SU-DHL-6 (cell line): ENCODE measurements around the gene CTSS.

ENCODE experiments used
- H2AFZ ChIP-seq: fragments of 200-600 bp; sonication (generic); 2 replicates; pipeline ENCODE4 v1.6.1; 2014; ENCODE audit warnings: low read depth, mild to moderate bottlenecking, moderate library complexity, mixed read lengths, antibody characterized with exemption, low read length; ENCODE audit not compliant: severe bottlenecking
- H3F3A ChIP-seq: fragments of 200-600 bp; shearing (Covaris generic); 2 replicates; pipeline ENCODE4 v1.6.0; 2016; ENCODE audit warnings: antibody characterized with exemption, mild to moderate bottlenecking; ENCODE audit not compliant: insufficient read depth
- H3K27ac ChIP-seq: fragments of 200-600 bp; sonication (generic); 2 replicates; pipeline ENCODE4 v1.5.1; 2016; ENCODE audit warnings: low read depth, mild to moderate bottlenecking, low read length, moderate library complexity, mixed read lengths
- H3K27me3 ChIP-seq: fragments of 200-600 bp; sonication (generic), shearing (Covaris generic); 2 replicates; pipeline ENCODE4 v1.6.0; 2014; ENCODE audit warnings: mild to moderate bottlenecking, low read length
- H3K36me3 ChIP-seq: fragments of 200-600 bp; sonication (generic); 2 replicates; pipeline ENCODE4 v1.6.1; 2014; ENCODE audit warnings: mild to moderate bottlenecking, low read length, mixed read lengths
- H3K4me2 ChIP-seq: fragments of 300-600, 200-600 bp; shearing (Covaris generic), sonication (generic); 2 replicates; pipeline ENCODE4 v1.6.0; 2014; ENCODE audit warnings: low read length, low read depth, mild to moderate bottlenecking; ENCODE audit not compliant: poor library complexity, severe bottlenecking
- H3K4me3 ChIP-seq: fragments of 200-600 bp; sonication (generic); 2 replicates; pipeline ENCODE4 v1.5.1; 2014; ENCODE audit warnings: antibody characterized with exemption, low read length, mild to moderate bottlenecking, mixed read lengths; ENCODE audit not compliant: insufficient read depth, poor library complexity, severe bottlenecking
- H3K79me2 ChIP-seq: fragments of 200-600 bp; sonication (generic); 2 replicates; pipeline ENCODE4 v1.6.1; 2014; ENCODE audit warnings: mild to moderate bottlenecking, low read length, moderate library complexity; ENCODE audit not compliant: insufficient read depth
- H3K9ac ChIP-seq: fragments of 200-600 bp; sonication (generic); 2 replicates; pipeline ENCODE4 v1.7.0; 2014; ENCODE audit warnings: mild to moderate bottlenecking, low read length
- H3K9me2 ChIP-seq: fragments of 200-600 bp; sonication (generic); replicated peaks from 2 replicates; pipeline ENCODE4 v1.6.1; 2014; ENCODE audit warnings: low read length; ENCODE audit not compliant: insufficient read depth
- H3K9me3 ChIP-seq: fragments of 200-600 bp; sonication (generic); 2 replicates; pipeline ENCODE4 v1.6.1; 2014; ENCODE audit warnings: low read length, mixed read lengths; ENCODE audit not compliant: insufficient read depth
- H4K20me1 ChIP-seq: fragments of 200-600 bp; sonication (generic); 2 replicates; pipeline ENCODE4 v1.6.1; 2014; ENCODE audit warnings: low read depth, mild to moderate bottlenecking, antibody characterized with exemption, low read length, moderate library complexity, mixed read lengths
- EZH2phosphoT487 ChIP-seq: fragments of 200-600 bp; sonication (generic), shearing (Covaris generic); conservative IDR thresholded peaks from 2 replicates; pipeline ENCODE4 v1.6.1; 2018; ENCODE audit warnings: mild to moderate bottlenecking, antibody characterized with exemption, low read length, moderate library complexity, mixed read lengths
- TF ChIP-seq, protein P1 (sequence below): fragments of 200-600 bp; sonication (generic); IDR thresholded peaks from one replicate; pipeline ENCODE4 v1.5.1; 2017; ENCODE audit warnings: antibody characterized with exemption, mild to moderate bottlenecking, low read length, moderate library complexity; ENCODE audit not compliant: insufficient read depth, poor library complexity, severe bottlenecking

The CTSS gene

DNA sequence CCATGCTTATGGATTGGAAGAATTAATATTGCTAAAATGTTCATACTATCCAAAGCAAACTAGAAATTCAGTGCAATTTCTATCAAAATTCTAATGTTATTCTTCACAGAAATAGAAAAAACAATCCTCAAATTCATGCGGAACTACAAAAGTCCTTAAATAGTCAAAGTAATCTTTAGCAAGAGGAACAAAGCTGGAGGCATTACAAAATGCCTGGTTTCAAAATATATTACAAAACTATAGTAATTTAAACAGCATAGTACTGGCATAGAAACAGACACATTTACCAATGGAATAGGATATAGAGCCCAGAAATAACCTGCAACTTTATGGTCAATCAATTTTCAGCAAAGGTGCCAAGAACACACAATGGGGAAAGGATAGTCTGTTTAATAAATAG, 3.8 kb downstream of the CTSS start:
- H3K79me2 ChIP-seq, result peaks cover 66% of the 10 kb centered on the region
- H3K9ac ChIP-seq, result no peak overlapping the region
- TF ChIP-seq, protein P1, sequence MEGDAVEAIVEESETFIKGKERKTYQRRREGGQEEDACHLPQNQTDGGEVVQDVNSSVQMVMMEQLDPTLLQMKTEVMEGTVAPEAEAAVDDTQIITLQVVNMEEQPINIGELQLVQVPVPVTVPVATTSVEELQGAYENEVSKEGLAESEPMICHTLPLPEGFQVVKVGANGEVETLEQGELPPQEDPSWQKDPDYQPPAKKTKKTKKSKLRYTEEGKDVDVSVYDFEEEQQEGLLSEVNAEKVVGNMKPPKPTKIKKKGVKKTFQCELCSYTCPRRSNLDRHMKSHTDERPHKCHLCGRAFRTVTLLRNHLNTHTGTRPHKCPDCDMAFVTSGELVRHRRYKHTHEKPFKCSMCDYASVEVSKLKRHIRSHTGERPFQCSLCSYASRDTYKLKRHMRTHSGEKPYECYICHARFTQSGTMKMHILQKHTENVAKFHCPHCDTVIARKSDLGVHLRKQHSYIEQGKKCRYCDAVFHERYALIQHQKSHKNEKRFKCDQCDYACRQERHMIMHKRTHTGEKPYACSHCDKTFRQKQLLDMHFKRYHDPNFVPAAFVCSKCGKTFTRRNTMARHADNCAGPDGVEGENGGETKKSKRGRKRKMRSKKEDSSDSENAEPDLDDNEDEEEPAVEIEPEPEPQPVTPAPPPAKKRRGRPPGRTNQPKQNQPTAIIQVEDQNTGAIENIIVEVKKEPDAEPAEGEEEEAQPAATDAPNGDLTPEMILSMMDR, result no peak
- no peak for TF ChIP-seq EZH2phosphoT487
- H3K4me3 ChIP-seq, result no peak overlapping the region
- H3K9me2 ChIP-seq, result no peaks in the 10 kb centered on the region
- H3F3A ChIP-seq, result peaks cover 4% of the 10 kb centered on the region; the same call in 1 of the 2 replicates
- H4K20me1 ChIP-seq, result no peaks in the 10 kb centered on the region
- peaks cover 20% of the 10 kb centered on the region; the same call in 1 of the 2 replicates for H3K36me3 ChIP-seq
- H3K9me3 ChIP-seq, result no peaks in the 10 kb centered on the region
- H3K4me2 ChIP-seq, result no peak overlapping the region
- no peaks in the 10 kb centered on the region for H3K27me3 ChIP-seq
- no peak overlapping the region for H2AFZ ChIP-seq
- no peak overlapping the region for H3K27ac ChIP-seq

DNA sequence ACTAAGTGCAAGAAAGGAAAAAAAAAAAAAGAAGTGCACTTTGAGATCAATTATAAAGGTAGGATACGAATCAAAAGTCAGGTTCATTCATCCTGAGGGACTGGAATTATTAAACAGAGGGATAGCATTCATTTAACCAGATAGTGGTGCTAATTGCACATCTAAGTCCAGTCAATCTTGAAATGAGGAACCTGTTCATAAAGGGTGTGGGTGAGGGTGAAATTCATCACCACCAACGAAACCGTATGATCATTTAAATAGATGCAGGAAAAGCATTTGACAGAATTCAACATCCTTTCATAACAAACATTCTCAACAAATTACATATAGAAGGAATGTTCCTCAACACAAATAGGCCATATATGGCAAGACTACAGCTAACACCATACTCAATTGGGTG, 5.6 kb downstream of the CTSS start:
- peaks cover 60% of the 10 kb centered on the region for H3K79me2 ChIP-seq
- no peak overlapping the region for H3K27ac ChIP-seq
- no peaks in the 10 kb centered on the region for H3K9me2 ChIP-seq
- H3F3A ChIP-seq, result 0 out of 2 replicates have a peak, but pooled peaks cover 4% of the 10 kb centered on the region
- no peaks in the 10 kb centered on the region for H4K20me1 ChIP-seq
- H3K9ac ChIP-seq, result no peak overlapping the region
- H2AFZ ChIP-seq, result no peak overlapping the region
- no peak overlapping the region for H3K4me3 ChIP-seq
- TF ChIP-seq, protein P1, result no peak
- TF ChIP-seq EZH2phosphoT487, result no peak
- H3K27me3 ChIP-seq, result no peaks in the 10 kb centered on the region
- H3K9me3 ChIP-seq, result no peaks in the 10 kb centered on the region
- H3K36me3 ChIP-seq, result peaks cover 23% of the 10 kb centered on the region; the same call in 1 of the 2 replicates
- H3K4me2 ChIP-seq, result no peak overlapping the region

DNA sequence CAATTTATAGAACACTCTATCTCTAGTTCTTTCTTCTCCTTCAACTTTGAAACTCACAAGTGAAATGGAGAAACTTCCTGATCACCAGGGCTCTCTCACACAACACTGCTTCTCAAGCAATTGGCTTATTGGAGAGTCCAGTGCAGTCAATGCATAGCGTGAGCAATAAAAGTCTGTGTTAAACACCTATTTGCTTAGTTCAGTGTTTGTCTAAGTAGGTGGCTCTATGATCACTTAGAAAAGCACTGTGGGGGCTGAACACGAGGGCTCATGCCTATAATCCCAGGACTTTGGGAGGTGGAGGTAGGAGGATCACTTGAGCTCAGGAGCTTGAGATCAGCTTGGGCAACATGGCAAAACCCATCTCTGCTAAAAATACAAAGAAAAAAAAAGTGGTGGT, 12.2 kb downstream of the CTSS start:
- Histone ChIP-seq H4K20me1 (no peaks in the 10 kb centered on the region), H3K27me3 (no peaks in the 10 kb centered on the region), H3K4me2 (no peak overlapping the region), H3K79me2 (no peaks in the 10 kb centered on the region), H3K27ac (no peak overlapping the region), H3K9me2 (no peaks in the 10 kb centered on the region), H3K36me3 (peaks cover 17% of the 10 kb centered on the region; the same call in 1 of the 2 replicates), H3K9me3 (no peaks in the 10 kb centered on the region), H3K9ac (no peak overlapping the region), H2AFZ (no peak overlapping the region), H3F3A (no peaks in the 10 kb centered on the region), H3K4me3 (no peak overlapping the region)
- TF ChIP-seq EZH2phosphoT487, result no peak
- TF ChIP-seq, protein P1, result no peak
